DMS114 treated with DMSO at 0.1 percent for 48 hours (cell line): ENCODE results near the gene NOC2L.

Experiments used
- DNase-seq: peaks from one replicate; lab custom pipeline; 2025; ENCODE audit not compliant: unreplicated experiment; lab: John Stamatoyannopoulos, UW

Gene NOC2L

DNA sequence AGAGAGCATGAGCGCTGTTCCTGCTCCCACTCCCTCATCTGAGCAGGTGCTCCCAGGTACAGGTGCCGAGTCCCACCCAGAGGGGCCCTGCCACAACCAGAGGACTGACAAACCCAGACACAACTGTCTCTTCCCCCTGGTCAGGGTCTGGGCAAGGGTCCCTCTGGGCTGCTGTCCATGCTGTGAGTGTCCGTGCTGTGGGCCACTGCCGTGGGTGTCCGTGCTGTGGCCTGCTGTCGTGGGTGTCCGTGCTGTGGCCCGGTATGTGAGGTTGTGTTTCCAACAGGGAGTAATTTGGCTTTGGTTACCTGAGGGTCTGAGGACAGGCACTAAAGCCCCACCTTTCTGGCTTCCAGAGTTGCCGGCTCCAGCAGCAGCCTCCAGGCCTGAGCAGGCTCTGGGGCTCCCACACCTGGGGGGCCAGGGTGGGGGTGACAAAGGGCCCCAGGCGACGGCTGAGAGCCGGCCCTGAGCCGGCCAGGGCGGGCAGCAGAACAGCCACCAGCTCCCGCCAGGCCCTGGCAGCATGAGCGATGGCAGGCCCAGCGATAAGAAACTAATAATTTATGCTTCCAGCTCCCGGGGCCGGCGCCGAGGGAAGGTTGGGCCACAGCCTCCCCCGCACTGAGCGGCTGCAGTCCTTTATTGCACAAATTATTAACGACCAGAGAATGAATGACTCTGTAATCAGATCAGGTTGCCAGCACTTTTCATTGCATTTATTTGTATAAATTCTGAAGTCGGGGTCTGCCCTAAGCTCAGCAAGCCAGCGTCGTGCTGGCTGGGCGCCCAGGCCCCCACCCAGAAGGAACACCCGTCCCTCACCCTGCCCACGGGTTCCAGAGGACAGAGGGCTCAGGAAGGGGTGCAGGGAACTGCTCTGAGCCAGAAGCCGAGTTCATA, 42.6 kb downstream of the NOC2L start:
- DNase-seq = no peak

DNA sequence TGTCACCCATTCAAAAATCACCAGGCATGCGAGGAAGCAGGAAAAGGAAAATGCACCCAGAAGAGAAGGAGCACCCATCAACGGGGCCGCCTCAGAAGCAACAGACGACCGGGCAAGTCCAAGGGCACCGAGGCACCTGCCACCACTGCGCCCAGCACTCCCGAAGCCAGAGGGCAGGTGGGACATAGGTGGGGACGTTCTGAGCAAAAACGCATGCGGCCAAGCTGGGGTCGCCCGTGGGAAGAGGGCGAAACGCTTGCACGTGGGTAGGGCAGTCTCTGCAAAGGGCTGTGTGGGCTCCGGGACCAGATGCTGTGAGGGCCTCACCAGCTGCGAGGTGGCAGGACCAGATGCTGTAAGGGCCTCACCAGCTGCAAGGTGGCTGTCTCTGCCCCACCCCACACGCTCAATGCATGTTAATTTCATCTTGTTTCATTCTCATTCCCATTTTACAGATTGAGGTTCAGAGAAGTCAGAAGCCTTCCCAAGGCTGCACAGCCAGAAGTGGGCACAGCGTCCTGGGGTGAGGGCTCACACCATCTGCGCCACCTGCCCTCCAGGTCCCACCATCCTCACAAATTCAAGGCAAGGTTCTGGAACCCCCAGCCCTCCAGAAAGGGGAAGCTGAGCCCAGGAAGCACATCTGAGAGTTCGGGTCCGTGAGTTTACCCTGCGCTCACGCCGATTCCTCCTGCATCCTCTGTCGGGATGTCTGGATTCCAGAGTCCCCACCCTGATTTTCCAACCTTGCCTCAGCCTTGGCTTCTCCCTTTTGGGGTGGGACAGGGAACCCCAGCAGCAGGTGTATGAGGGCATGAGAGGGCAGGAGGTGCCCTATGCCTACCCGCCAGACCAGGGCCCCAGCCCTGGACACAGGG, 43.5 kb downstream of the NOC2L start:
- no peak for DNase-seq

DNA sequence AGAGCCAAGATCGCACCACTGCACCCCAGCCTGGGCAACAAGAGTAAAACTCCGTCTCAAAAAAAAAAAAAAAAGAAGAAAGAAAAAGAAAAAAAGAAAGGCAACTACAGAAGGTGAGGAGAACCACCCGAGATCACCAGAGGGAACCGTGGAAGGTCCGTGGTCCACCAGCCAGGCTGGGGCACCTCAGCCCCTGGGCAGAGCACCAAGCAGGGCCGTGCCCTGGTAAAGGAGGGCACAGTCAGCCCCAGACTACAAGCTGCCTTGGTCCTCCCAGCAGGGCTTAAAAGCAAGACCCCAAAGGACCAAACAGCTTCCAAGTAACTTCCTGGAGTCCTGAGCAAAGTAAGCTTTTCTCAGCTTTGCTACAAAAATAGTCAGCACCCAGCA, 44.2 kb downstream of the NOC2L start:
- DNase-seq = no peak

DNA sequence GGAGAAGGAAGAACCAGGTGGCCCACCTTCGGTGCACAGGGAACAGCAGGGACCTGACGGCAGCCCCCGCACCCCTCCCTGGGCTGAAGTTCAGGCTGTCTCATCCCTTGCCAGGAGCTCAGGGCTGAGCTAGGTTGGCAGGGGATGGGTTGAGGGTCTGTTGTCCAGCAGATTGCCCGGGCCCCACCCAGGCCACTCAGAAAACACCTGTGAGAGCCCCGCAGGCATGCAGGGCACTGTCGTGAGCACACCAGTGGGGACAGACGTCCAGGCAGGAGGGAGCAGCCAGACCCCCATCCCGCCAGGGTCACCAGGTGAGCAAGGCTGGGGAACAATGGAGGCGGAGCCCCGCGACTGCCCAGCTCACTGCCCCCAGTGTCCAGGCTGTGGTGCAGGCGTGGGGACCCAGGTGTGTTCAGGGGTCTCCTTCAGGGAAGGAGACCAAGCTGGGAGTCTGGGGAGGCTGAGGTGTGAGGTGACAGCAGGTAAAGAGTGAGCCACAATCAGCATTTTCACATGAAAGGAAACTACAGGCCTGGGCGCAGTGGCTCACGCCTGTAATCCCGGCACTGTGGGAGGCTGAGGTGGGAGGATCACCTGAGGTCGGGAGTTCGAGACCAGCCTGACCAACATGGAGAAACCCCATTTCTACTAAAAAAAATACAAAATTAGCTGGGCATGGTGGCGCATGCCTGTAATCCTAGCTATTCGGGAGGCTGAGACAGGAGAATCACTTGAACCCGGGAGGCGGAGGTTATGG, 44.7 kb downstream of the NOC2L start:
- no peak for DNase-seq

DNA sequence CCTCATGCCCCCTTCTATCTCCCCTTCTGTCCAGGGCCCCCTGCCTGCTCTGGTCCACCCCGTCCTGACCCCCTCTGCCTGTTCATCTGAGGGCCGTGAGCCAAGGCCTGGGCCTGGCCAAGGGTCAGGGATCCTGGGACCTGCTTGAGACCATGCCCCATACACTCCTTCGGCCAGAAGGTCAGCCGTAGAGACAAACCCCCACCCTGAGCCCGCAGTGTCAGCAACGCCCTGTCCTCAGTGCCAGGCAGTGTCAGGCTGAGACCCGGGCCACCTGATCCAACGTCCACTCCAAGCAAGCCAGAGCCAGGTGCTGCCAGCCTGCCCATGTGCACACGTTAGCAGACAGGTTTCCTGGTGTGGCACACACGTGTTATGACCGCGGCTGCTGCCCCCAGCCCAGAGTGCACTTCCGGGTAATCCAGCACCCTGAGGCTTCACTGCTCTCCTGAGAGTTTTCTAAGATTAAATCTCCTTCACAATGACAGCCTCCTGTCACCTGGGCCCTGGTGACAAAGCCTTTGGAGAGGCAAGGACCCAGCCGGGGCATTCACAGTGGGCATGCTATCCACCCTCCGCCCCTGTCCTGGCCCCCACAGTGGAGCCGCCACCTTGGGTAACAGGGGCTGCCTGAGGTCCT, 45.4 kb downstream of the NOC2L start:
- DNase-seq = no peak

DNA sequence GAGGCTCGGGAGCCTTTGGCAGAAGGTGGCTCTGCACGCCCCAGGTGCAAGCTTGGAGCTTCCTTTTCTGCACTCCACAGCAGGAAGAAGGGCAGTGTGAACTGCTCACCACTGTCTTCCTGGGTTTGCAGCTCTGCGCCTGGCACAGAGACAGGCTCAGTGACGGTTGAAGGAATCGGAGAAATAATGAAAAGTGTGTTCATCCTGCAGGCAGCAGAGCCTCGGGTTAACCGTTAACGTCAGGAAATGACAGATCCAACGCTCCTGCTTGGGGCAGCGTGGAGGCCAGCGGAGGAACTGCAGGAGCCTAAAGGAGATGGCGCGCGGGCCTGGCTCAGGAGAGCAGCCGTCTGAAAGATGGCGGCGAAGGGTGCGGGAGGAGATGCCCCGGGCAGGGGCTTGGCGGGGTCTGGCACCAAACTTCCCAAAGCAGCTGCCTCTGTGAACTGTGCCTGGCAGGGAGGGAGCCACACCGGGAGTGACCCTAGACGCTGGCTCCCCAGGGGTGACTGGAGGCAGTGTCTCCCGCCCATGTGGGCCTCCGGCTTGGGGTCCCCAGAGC, 46.2 kb downstream of the NOC2L start:
- DNase-seq = no peak

DNA sequence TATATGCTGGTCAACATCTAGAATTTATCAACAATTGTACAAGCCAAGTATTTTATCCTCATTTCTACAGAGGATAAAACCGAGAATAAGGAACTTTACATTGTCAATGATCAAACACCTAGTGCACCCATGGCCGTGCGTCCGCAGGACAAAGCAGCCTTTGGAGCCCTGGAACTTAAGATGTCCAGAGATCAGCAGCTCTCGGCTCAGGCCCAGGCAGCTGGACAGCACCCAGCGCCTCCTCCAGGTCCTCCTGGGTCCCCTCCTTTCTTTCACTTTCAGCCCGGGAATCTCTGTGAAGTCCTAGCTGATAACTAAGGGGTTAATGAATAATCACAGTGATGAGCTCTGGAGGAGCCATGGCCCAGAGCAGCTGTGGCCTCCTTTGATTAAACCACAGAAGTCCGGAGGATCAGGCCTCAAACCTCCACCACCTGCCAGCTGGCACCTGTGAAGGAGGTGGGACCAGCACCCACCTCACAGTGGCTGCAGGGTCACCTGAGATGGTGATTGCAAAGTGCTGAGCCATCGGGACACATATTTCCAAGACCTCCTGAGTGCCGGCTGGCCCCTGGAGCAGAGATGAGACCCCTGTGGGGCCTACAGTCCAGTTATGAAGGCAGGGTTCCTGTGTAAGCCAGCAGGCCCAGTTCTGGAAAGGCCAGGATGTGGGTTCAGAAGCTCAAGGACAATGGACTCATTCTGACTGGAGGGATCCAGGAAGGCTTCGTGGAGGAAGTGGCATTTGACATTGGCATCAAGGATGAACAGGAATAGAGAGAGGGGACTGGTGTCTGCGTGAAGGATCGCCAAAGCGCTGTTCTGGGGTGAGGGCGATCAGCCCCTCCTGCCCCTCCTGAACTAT, 46.9 kb downstream of the NOC2L start:
- DNase-seq = no peak

DNA sequence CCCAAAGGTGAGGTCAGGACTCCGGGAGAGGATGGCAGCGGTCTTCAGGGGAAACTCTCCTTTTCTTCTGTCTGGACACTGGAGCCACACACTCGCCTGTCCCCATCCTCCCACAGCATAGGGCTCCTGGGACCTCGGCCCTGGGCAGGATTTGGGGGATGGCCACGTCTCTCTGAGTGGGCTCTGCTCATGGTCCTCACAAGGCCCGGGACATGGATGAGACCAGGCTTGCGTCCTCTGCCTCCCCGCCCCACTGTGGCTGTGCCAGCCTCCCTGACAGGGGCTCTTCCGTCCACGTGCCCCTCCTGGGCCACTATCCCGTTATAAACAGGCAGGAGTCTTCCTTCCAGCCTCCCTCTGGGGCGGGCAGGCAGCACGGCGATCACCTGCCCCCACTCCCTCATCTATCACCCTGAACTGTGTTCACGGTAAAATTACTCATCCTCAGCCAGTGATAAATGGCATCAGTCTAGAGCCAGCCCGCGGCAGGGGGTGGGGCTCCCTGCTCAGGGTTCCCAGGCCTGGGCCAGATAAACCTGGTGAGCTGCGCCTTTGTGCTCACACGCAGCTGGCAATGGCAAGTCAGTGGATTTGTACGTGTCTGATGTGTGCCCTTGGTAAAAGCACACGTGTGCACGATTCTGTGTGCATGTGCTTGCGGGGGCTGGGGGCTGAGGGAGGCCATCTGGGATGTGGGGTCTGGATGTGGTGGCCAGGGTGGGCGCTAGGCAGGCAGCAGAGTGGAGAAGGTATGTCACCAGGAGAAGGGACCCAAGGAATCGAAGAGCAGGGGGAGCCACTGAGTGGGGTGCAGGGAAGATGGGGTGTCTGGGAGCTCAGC, 48.0 kb downstream of the NOC2L start:
- DNase-seq = no peak

DNA sequence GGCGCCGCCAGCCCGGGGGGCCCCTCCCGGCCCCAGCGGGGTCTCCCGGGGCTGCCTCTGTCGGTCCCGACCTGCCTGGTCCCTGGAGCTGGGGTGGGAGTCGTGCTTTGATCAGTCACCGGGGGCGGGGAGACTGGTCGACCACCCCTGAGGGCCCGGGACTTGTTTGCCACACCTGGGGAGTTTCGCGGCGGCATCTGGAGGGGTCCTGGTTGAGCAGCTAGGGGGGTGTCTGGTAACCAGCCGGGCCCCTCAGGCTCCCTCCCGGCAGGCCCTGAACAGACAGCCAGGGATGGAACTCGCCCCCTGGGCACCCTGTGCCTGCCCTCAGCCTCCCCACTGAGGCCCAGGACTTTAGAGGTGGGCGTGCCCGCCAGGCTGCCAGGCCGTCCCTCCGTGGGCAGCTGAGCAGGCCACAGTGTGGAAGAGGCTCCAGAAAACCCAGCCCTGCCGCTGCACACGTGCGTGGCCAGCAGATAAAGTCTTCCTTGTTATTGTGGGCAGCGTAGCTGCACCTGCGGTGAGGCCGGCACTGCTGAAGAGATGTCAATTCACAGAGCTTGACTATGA, 48.7 kb downstream of the NOC2L start:
- no peak for DNase-seq

DNA sequence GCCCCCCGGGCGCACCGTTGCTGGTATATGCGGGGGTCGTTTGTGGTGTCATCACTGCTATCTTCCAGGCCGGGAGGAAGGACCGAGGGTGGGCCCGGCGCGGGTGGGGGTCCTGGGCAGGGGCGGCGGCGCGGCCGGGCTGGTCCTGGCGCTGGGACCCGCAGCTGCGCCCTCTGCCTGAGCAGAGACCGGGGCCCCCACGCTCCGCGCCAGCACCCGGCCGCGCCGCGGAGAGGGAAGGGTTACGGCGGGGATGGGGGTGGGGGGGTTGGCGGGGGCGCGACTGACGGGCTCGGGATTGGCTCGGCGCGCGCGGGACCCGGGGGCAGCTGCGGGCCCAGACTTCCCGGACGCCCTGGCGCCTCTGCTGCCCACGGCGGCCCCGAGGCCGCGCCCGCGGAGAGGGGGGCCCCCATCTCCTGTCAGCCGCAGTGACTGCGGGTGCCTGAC, 49.2 kb downstream of the NOC2L start:
- no peak for DNase-seq

DNA sequence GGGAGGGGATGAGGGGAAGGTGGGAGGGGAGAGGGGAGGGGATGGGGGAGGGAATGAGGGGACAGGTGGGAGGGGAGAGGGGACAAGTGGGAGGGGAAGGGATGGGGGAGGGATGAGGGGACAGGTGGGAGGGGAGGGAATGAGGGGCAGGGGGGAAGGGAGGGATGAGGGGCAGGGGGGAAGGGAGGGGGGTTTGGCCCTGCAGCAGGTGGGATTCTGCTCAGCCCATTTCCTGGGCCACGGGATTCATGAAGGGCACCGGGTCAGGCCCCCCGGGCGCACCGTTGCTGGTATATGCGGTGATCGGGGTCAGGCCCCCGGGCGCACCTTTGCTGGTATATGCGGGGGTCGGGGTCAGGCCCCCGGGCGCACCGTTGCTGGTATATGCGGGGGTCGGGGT, 50.4 kb downstream of the NOC2L start:
- no peak for DNase-seq

DNA sequence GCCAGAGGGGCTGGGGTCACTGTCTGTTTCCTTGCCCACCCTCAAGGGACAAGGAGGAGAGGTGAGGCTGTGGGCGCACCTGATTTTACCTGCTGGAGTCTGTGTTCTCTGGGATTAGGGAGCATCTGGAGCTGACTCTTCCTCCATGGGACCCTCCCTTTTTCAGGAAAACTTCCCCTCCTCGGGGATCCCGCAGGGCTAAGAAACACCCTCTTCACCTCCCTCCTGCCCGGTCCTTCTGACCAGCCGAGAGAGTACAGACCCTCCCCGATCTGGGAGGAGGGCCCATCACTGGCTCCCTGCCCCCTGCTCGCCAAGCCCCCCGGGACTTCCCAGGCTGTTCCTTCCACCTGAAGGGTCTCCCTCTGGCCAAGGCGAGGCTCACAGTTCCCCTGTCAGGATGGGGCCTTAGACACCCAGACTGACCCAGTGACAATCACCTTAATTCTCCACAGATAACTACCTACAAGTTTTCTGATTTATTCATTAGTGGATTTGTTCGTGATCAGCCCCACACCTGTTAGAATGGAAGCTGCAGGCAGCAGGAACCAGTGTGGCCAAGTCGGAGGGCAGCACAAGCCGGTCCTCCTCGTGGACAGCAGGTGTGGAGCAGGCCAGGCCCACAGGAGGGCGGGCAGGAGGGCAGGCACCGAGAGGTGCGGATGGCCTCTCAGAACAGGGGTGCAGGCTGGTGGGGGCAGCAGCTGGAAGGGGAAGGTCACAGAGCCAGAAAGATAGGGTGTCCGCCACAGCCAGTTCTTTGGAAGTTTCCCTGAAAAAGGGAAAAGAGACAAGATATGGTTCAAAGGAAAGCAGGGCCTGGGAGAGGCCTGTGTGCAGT, 51.2 kb downstream of the NOC2L start:
- no peak for DNase-seq

DNA sequence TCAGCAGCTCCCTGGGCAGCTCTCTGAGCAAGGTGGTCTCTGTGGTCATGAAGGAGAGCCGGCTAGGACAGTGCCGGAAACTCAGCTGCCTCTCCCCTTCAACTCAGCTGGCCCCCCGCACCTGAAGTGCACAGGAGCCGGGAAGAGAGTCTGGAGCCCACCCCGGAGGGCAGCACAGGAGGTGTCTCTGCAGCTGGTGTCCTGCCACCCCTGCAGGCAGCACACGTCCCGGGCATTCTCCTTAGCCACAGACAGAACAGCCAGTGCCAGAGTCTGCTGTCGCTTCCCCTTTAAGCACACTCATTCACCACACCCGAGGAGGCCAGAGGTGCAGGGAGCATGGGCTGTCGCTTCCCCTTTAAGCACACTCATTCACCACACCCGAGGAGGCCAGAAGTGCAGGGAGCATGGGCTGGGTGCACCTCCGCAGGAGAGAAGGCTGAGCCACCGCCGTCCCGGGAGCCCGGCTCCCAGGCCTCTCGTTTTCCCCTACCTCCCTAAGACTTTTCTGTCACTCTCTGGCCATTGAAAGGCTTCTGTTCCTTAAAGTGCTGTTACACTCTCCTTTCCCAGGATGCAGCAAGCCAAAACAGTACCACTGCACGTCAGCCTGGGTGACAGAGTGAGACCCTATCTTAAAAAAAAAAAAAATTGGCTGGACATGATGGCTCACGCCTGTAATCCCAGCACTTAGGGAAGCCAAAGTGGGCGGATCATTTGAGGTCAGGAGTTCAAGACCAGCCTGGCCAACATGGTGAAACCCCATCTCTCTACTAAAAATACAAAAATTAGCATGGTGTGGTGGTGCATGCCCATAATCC, 52.2 kb downstream of the NOC2L start:
- DNase-seq = no peak

DNA sequence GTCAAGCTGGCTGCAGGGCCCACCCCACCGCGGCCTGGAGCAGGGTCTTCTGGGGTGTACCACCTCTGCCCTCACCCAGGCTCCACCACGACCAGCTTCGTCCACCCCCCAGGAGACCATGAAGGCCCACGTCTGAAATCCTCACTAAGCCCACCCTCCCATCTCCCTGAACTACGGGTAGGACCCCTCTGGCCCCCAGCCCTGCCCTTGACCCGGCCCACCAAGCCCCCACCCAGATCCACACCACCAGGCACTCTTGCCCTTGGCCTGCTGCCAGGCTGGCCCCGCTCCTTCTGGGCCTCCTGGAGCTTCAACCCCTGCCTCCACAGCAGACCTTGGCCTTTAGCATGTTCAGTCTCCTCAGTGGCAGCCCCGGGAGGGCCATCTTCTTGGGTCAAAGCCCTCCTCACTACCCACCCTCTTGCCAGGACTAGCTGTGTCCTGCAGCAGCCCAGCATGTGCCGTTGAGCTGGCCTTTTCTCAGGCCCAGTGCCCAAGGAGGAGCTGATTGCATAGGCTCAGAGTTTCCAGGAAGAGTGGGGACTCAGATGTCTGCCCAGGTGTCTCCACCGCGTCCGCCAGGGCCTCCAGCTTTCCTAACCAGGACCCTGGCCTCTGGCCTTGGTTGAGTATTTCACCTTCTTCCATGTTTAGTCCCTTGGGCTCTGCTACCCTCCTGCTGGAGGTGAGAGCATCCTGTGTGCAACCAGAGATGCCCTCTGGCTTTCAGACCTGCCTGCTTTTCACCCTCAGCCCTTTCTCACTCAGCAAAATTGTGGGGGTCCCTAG, 53.1 kb downstream of the NOC2L start:
- DNase-seq = no peak

DNA sequence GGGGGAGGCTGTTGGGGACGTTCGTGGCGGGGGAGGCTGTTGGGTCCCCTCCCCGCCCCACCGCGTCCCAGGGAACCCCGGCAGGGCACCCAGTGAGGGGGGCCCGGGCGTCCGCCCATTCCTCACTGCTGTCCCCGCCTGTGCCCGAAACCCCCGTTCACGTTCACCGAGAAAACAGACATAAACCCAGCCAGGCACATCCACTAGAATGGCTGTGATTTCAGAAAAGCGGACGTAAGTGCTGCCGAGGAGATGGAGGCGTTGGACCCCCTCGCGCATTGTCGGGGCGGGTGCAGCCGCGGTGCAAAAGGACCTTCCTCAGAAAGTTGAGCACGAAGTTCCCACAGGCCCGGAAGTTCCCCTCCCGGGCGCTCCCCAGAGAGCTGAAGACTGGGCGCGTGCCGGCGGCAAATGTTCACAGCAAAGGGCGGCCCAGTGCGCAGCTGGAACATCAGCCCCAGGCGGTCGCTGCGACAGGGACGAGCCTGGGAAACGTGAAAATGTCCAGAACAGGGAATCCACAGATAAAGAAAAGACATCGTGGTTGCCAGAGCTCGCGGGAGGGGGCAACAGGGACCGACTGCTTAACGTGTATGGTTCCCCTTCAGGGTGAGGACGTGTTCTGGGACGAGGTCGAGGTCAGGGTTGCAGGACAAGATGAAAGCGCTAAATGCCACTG, 53.8 kb downstream of the NOC2L start:
- DNase-seq = no peak
